Stimulated activated naive CD4-positive, alpha-beta T cell (primary cell): ENCODE measurements around the gene KREMEN1.

Source experiments
- DNase-seq, 6 experiments: peaks; one replicate each; lab custom pipeline; 2025; lab: John Stamatoyannopoulos, UW

Gene KREMEN1

GRCh38 chr22:29049655-29050263 is 23.1 kb upstream of the KREMEN1 start:
- no peak for DNase-seq

- no peak for DNase-seq
Measured at GRCh38 chr22:29050457-29050856, 22.4 kb upstream of the KREMEN1 start.

GRCh38 chr22:29053048-29053702 is 19.7 kb upstream of the KREMEN1 start:
- no peak for DNase-seq

GRCh38 chr22:29054251-29054767 is 18.5 kb upstream of the KREMEN1 start:
- DNase-seq = no peak

GRCh38 chr22:29055192-29055830 is 17.5 kb upstream of the KREMEN1 start:
- no peak for DNase-seq

- no peak for DNase-seq
Measured at GRCh38 chr22:29056472-29056871, 16.4 kb upstream of the KREMEN1 start.

- no peak for DNase-seq
Measured at GRCh38 chr22:29060251-29060869, 12.5 kb upstream of the KREMEN1 start.

GRCh38 chr22:29060931-29061330 is 11.9 kb upstream of the KREMEN1 start:
- no peak for DNase-seq

GRCh38 chr22:29061773-29062172 is 11.1 kb upstream of the KREMEN1 start, which contains the start of gene C22orf31:
Gene C22orf31 (minus strand): TSS chr22:29061831. CDS start chr22:29061792, 39 bp downstream.
- DNase-seq = no peak

- no peak for DNase-seq
Measured at GRCh38 chr22:29062286-29062821, 10.5 kb upstream of the KREMEN1 start.

- DNase-seq = peak in 1 of 6 experiments; percentile 11
Measured at GRCh38 chr22:29065468-29066190, 7.2 kb upstream of the KREMEN1 start.

- DNase-seq = no peak
Measured at GRCh38 chr22:29069463-29069862, 3.4 kb upstream of the KREMEN1 start.

GRCh38 chr22:29070490-29070889 is 2.3 kb upstream of the KREMEN1 start:
- no peak for DNase-seq

- peak in 5 of 6 experiments; percentile 15 to 33 (median 21) for DNase-seq
Measured at GRCh38 chr22:29071261-29072045, 1.4 kb upstream of the KREMEN1 start.

- DNase-seq = peak; percentile 69 to 84 (median 76)
Measured at GRCh38 chr22:29072193-29072978, 449 bp upstream of the KREMEN1 start.

- DNase-seq = peak in 2 of 6 experiments; percentile 16 to 30
Measured at GRCh38 chr22:29073618-29074275, 912 bp downstream of the KREMEN1 start.

- DNase-seq = peak in 1 of 6 experiments; percentile 20
Measured at GRCh38 chr22:29074276-29074772, 1.5 kb downstream of the KREMEN1 start.

GRCh38 chr22:29078036-29078868 is 5.4 kb downstream of the KREMEN1 start:
- no peak for DNase-seq
